OCI-LY7 (cell line): ENCODE results near the gene CHRNA4. TPM values are rescaled to one million over a fixed set of nuclear protein-coding genes. Genes with fewer than 3 reads are reported as not detected.

Experiments used
- BruUV-seq: library from RNA; stranded (reverse); fragments of 400-500 nt; replicated peaks from 2 replicates; lab custom pipeline; 2021; lab: Mats Ljungman, UMichigan
- CTCF ChIA-PET: fragments of 300-600 bp; sonication (Branson Sonifier 250); formaldehyde crosslinking; loops from one replicate; lab custom pipeline; 2022; ENCODE audit warnings: antibody characterized with exemption; ENCODE audit not compliant: unreplicated experiment; lab: Charles Lee
- POLR2A ChIA-PET: fragments of 300-600 bp; sonication (Branson Sonifier 250); formaldehyde crosslinking; loops from one replicate; lab custom pipeline; 2022; ENCODE audit warnings: antibody characterized with exemption; lab: Charles Lee
- DNase-seq: peaks from one replicate; pipeline ENCODE4 v3.0.0-alpha.2; 2015; ENCODE audit warnings: low spot score
- H2AFZ ChIP-seq: fragments of 200-600 bp; sonication (generic), shearing (Covaris generic); 2 replicates; pipeline ENCODE4 v1.6.1; 2014; ENCODE audit warnings: mild to moderate bottlenecking, antibody characterized with exemption, low read length, moderate library complexity
- H3K27ac ChIP-seq: fragments of 200-600 bp; sonication (generic); 2 replicates; pipeline ENCODE4 v1.5.1; 2014; ENCODE audit warnings: mixed run types, low read depth, mild to moderate bottlenecking, moderate library complexity, low read length, inconsistent platforms; ENCODE audit not compliant: poor library complexity, severe bottlenecking
- H3K36me3 ChIP-seq: fragments of 200-600 bp; sonication (generic); 2 replicates; pipeline ENCODE4 v1.6.1; 2014; ENCODE audit warnings: mild to moderate bottlenecking, antibody characterized with exemption, low read length, moderate library complexity, mixed read lengths; ENCODE audit not compliant: insufficient read depth
- H3K4me1 ChIP-seq: fragments of 200-600 bp; sonication (generic); 2 replicates; pipeline ENCODE4 v1.5.1; 2014; ENCODE audit warnings: mild to moderate bottlenecking, low read length; ENCODE audit not compliant: insufficient read depth, poor library complexity, severe bottlenecking
- H3K4me2 ChIP-seq: fragments of 200-600 bp; sonication (generic); 2 replicates; pipeline ENCODE4 v1.6.1; 2014; ENCODE audit warnings: mild to moderate bottlenecking, low read length
- H3K4me3 ChIP-seq: fragments of 200-600 bp; sonication (generic); 2 replicates; pipeline ENCODE4 v1.5.1; 2014; ENCODE audit warnings: mild to moderate bottlenecking, low read depth, low read length; ENCODE audit not compliant: poor library complexity, severe bottlenecking
- H3K79me2 ChIP-seq: fragments of 200-600 bp; sonication (generic); 2 replicates; pipeline ENCODE4 v1.6.1; 2016; ENCODE audit warnings: low read depth, mild to moderate bottlenecking, low read length, moderate library complexity, mixed read lengths; ENCODE audit not compliant: insufficient read depth
- H3K9me2 ChIP-seq: fragments of 200-600 bp; sonication (generic); 2 replicates; pipeline ENCODE4 v1.6.1; 2016; ENCODE audit warnings: mild to moderate bottlenecking, low read length, mixed read lengths; ENCODE audit not compliant: insufficient read depth
- H3K9me3 ChIP-seq: fragments of 200-600 bp; sonication (generic); 2 replicates; pipeline ENCODE4 v1.6.1; 2014; ENCODE audit warnings: mild to moderate bottlenecking, mixed run types, low read length, mixed read lengths
- H4K20me1 ChIP-seq: fragments of 200-600 bp; sonication (generic); 2 replicates; pipeline ENCODE4 v1.6.1; 2014; ENCODE audit warnings: mild to moderate bottlenecking, antibody characterized with exemption, low read length, moderate library complexity, mixed read lengths; ENCODE audit not compliant: insufficient read depth
- CTCF ChIP-seq: fragments of 200-600 bp; sonication (generic); conservative IDR thresholded peaks from 2 replicates; pipeline ENCODE4 v1.5.1; 2014; ENCODE audit warnings: mild to moderate bottlenecking, antibody characterized with exemption, low read length, moderate library complexity, mixed read lengths
- EZH2phosphoT487 ChIP-seq: fragments of 200-600 bp; sonication (generic); IDR thresholded peaks from 2 replicates; pipeline ENCODE4 v1.6.1; 2018; ENCODE audit warnings: low read depth, borderline replicate concordance, mild to moderate bottlenecking, mixed run types, antibody characterized with exemption, low read length, moderate library complexity, mixed read lengths
- intact Hi-C: fragments of 100-400 bp; cut with micrococcal nuclease; formaldehyde crosslinking; loops from one replicate; pipeline ENCODE4 v1.10.0; 2022; ENCODE audit not compliant: unreplicated experiment
- total RNA-seq, 2 experiments: library from RNA; depleted of rRNA in 1 of 2; stranded (reverse); fragments of >200 nt in 1 of 2; shearing (Covaris generic) in 1 of 2; gene quantifications; 2 replicates each; pipeline ENCODE4 v1.2.3, GENCODE V29; 2014 to 2022

Gene CHRNA4
- total RNA-seq, 2 experiments from 2014 or later: not detected

GRCh38 chr20:63331741-63332400, 29.3 kb downstream of the CHRNA4 start:
- CTCF ChIA-PET: no interaction called here
- Histone ChIP-seq H4K20me1 (no peaks in the 10 kb centered on the region), H3K9me3 (no peaks in the 10 kb centered on the region), H2AFZ (no peak overlapping the region), H3K4me2 (no peak overlapping the region), H3K27ac (no peak overlapping the region), H3K79me2 (no peaks in the 10 kb centered on the region), H3K4me1 (peaks cover 3% of the 10 kb centered on the region), H3K4me3 (no peak overlapping the region), H3K9me2 (no peaks in the 10 kb centered on the region), H3K36me3 (no peaks in the 10 kb centered on the region)
- no peak for TF ChIP-seq EZH2phosphoT487
- no peak for TF ChIP-seq CTCF
- POLR2A ChIA-PET: no interaction called here
- intact Hi-C loops: no loop called here
- no TSS peak for BruUV-seq
- no peak for DNase-seq

GRCh38 chr20:63330940-63331339, 30.2 kb downstream of the CHRNA4 start:
- no TSS peak for BruUV-seq
- Histone ChIP-seq H3K79me2 (no peaks in the 10 kb centered on the region), H3K27ac (no peak overlapping the region), H3K4me3 (no peak overlapping the region), H3K9me2 (no peaks in the 10 kb centered on the region), H2AFZ (no peak overlapping the region), H3K36me3 (no peaks in the 10 kb centered on the region), H3K9me3 (no peaks in the 10 kb centered on the region), H3K4me2 (no peak overlapping the region), H3K4me1 (peaks cover 12% of the 10 kb centered on the region), H4K20me1 (no peaks in the 10 kb centered on the region)
- CTCF ChIA-PET: no interaction called here
- intact Hi-C loops: no loop called here
- TF ChIP-seq EZH2phosphoT487 (no peak), CTCF (no peak)
- no peak for DNase-seq
- POLR2A ChIA-PET: no interaction called here

GRCh38 chr20:63330084-63330760, 30.9 kb downstream of the CHRNA4 start:
- POLR2A ChIA-PET: no interaction called here
- intact Hi-C loops: no loop called here
- no TSS peak for BruUV-seq

More at GRCh38 chr20:63330084-63330760, 30.9 kb downstream of the CHRNA4 start:
- peaks cover 19% of the 10 kb centered on the region for H3K4me1 ChIP-seq
- H3K9me3 ChIP-seq: no peaks in the 10 kb centered on the region
- H3K9me2 ChIP-seq: no peaks in the 10 kb centered on the region
- CTCF ChIA-PET: no interaction called here
- H2AFZ ChIP-seq: no peak overlapping the region
- TF ChIP-seq CTCF: no peak
- no peak for TF ChIP-seq EZH2phosphoT487
- no peaks in the 10 kb centered on the region for H4K20me1 ChIP-seq
- H3K36me3 ChIP-seq: no peaks in the 10 kb centered on the region
- no peak overlapping the region for H3K4me2 ChIP-seq
- no peak for DNase-seq
- H3K4me3 ChIP-seq: no peak overlapping the region
- no peak overlapping the region for H3K27ac ChIP-seq
- no peaks in the 10 kb centered on the region for H3K79me2 ChIP-seq
